Mesendoderm (in vitro differentiated cells): ENCODE data around the gene INTS3. TPM values are rescaled to one million over a fixed set of nuclear protein-coding genes. Genes with fewer than 3 reads are reported as not detected.

ENCODE experiments used
- DNase-seq: peaks from one replicate; pipeline ENCODE4 v3.0.0; 2013
- H2AK5ac ChIP-seq: 2 replicates; pipeline ENCODE4 v1.6.1; 2013; ENCODE audit warnings: low read length, inconsistent platforms
- H2BK120ac ChIP-seq: 2 replicates; pipeline ENCODE4 v1.6.1; 2013; ENCODE audit warnings: low read depth, mild to moderate bottlenecking, low read length, moderate library complexity, mixed read lengths
- H2BK15ac ChIP-seq: replicated peaks from 2 replicates; pipeline ENCODE4 v1.6.1; 2013; ENCODE audit warnings: low read depth, mild to moderate bottlenecking, moderate library complexity
- H2BK5ac ChIP-seq: 2 replicates; pipeline ENCODE4 v1.6.1; 2013; ENCODE audit warnings: low read length, inconsistent platforms
- H3K18ac ChIP-seq: 2 replicates; pipeline ENCODE4 v1.6.1; 2013; ENCODE audit warnings: mild to moderate bottlenecking, low read length, mixed read lengths
- H3K23ac ChIP-seq: one replicate; pipeline ENCODE4 v1.6.1; 2013; ENCODE audit warnings: low read length
- H3K27ac ChIP-seq: 2 replicates; pipeline ENCODE4 v1.5.1; 2013; ENCODE audit warnings: low read depth, mild to moderate bottlenecking, inconsistent platforms, low read length, moderate library complexity
- H3K27me3 ChIP-seq: 2 replicates; pipeline ENCODE4 v1.6.1; 2013; ENCODE audit warnings: low read length, control low read depth, mild to moderate bottlenecking, inconsistent platforms; ENCODE audit not compliant: insufficient read depth, poor library complexity
- H3K36me3 ChIP-seq: 2 replicates; pipeline ENCODE4 v1.6.1; 2013; ENCODE audit warnings: low read length, inconsistent platforms; ENCODE audit not compliant: control insufficient read depth, insufficient read depth
- H3K4ac ChIP-seq: one replicate; pipeline ENCODE4 v1.6.1; 2013; ENCODE audit warnings: low read depth, mild to moderate bottlenecking, low read length, moderate library complexity
- H3K4me1 ChIP-seq: 2 replicates; pipeline ENCODE4 v1.6.1; 2013; ENCODE audit warnings: low read depth, low read length, inconsistent platforms; ENCODE audit not compliant: control insufficient read depth
- H3K4me2 ChIP-seq: 2 replicates; pipeline ENCODE4 v1.6.1; 2013; ENCODE audit warnings: low read length
- H3K4me3 ChIP-seq: 2 replicates; pipeline ENCODE4 v1.5.1; 2013; ENCODE audit warnings: mild to moderate bottlenecking, low read length
- H3K56ac ChIP-seq: one replicate; pipeline ENCODE4 v1.6.1; 2013; ENCODE audit warnings: low read length
- H3K79me1 ChIP-seq: 2 replicates; pipeline ENCODE4 v1.6.1; 2013; ENCODE audit warnings: low read length, inconsistent platforms
- H3K79me2 ChIP-seq: 2 replicates; pipeline ENCODE4 v1.6.1; 2013; ENCODE audit warnings: mild to moderate bottlenecking, low read length; ENCODE audit not compliant: control insufficient read depth, insufficient read depth
- H3K9ac ChIP-seq: 2 replicates; pipeline ENCODE4 v1.6.1; 2013; ENCODE audit warnings: low read length, inconsistent platforms
- H4K5ac ChIP-seq: one replicate; pipeline ENCODE4 v1.6.1; 2013; ENCODE audit warnings: low read length
- H4K8ac ChIP-seq: one replicate; pipeline ENCODE4 v1.6.1; 2013; ENCODE audit warnings: low read depth, mild to moderate bottlenecking, control low read depth, low read length, moderate library complexity
- WGBS: extraction: QIAGEN DNeasy Blood & Tissue Kit; methylation state at CpG from one replicate; pipeline ENCODE4 v1.1.7; 2013; ENCODE audit warnings: low lambda C conversion rate, missing lambda C conversion rate; ENCODE audit not compliant: insufficient coverage; ENCODE audit errors: extremely low coverage; 5-methylcytosine and 5-hydroxymethylcytosine counted together
- small RNA-seq: library from polyadenylated mRNA; stranded (forward); fragments of <200 nt; extraction: miRNeasy Mini kit (QIAGEN cat#:217004); gene quantifications from one replicate; pipeline ENCODE3, GENCODE V24; 2013; ENCODE audit not compliant: insufficient read depth

The INTS3 gene

DNA sequence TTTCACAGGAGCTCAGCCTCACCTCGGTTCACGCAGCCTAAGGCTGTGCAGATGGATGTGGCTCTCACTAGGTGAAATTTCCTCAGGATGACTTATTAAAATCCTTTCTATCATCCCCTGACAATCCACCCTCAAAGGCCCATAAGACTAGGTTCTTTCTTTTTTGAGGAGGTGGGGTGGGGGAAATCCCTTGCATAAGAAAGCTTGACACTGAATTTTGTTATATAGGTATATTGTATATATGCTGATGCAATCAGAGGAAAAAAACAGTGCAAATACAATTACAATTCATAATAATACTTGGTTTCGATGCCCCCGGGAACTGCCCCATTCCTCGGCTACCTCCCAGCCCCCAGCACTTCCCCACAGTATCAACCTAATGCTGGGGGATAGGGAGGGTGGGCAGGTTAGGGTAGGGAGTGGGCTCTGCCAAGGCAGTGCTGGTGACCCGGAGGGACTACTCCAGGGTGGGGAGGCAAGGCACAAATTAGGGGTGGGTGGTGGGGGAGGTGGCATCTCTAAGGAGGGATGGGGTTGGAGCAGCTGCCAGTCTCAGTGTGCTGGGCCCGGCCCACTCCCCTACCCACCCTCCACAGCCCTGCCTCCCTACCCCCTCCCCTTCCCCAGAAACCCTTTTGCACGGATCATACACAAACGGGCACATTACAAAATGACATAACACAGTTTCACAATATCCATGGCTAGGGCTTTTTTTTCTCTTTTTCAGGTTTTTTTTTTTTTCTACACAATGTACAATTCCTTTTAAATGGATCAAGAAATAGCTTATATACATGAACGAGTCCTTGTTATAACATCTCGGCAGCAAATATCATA lies 78.3 kb downstream of the INTS3 start:
- WGBS, result no CpG with 5 or more reads among the region's 11 CpGs
- Histone ChIP-seq H3K23ac (no peak overlapping the region), H2BK120ac (no peak overlapping the region), H3K36me3 (peaks cover 10% of the 10 kb centered on the region), H3K4me3 (no peak overlapping the region), H2AK5ac (no peak overlapping the region), H3K9ac (no peak overlapping the region), H3K79me2 (no peaks in the 10 kb centered on the region), H4K5ac (no peak overlapping the region), H3K56ac (no peak overlapping the region), H3K4me2 (no peak overlapping the region), H2BK15ac (no peak overlapping the region), H3K4me1 (no peaks in the 10 kb centered on the region), H3K27ac (no peak overlapping the region), H3K79me1 (no peaks in the 10 kb centered on the region), H3K27me3 (no peaks in the 10 kb centered on the region), H4K8ac (no peak overlapping the region), H3K4ac (no peak overlapping the region), H3K18ac (no peak overlapping the region), H2BK5ac (no peak overlapping the region)
- no peak for DNase-seq

DNA sequence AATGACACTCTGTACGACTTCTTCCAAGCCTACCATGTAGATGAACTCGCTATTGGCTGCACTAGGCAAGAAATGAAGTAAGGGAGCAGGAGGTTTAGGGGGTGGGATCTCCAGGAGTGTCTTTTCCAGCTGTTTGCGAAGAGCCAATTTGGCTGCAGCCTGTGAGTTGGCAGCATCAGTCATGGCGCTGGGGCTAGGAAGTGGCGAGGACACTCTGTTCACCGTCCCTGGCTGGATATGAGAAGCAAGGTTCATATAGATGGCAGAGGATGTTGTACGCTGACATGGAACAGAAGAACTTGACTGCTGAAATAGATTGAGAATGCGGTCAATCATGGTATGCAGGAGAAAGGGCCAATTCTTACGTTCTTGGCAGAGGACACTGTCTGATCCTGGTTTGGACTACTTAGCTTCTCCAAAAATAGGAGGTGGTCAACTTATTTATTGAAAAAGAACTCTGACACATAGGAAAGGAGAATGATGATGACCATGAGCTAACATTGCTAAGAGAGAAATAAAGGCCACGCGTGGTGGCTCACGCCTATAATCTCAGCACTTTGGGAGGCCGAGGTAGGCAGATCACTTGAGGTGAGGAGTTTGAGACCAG lies 88.5 kb downstream of the INTS3 start:
- no peak overlapping the region for H3K23ac ChIP-seq
- no peak overlapping the region for H3K9ac ChIP-seq
- no peak for DNase-seq
- H2BK5ac ChIP-seq, result no peak overlapping the region
- no peak overlapping the region for H3K27ac ChIP-seq
- no peaks in the 10 kb centered on the region for H3K79me2 ChIP-seq
- H4K5ac ChIP-seq, result no peak overlapping the region
- WGBS, result no CpG with 5 or more reads among the region's 13 CpGs
- no peak overlapping the region for H3K4ac ChIP-seq
- H3K56ac ChIP-seq, result no peak overlapping the region
- no peak overlapping the region for H2BK120ac ChIP-seq
- H2BK15ac ChIP-seq, result no peak overlapping the region
- H3K4me2 ChIP-seq, result no peak overlapping the region
- no peak overlapping the region for H4K8ac ChIP-seq
- no peaks in the 10 kb centered on the region for H3K79me1 ChIP-seq
- no peaks in the 10 kb centered on the region for H3K27me3 ChIP-seq
- no peak overlapping the region for H2AK5ac ChIP-seq
- H3K18ac ChIP-seq, result no peak overlapping the region
- H3K4me3 ChIP-seq, result no peak overlapping the region
- peaks cover 16% of the 10 kb centered on the region for H3K36me3 ChIP-seq
- no peaks in the 10 kb centered on the region for H3K4me1 ChIP-seq

GRCh38 chr1:153818876-153819275 lies 91.0 kb downstream of the INTS3 start:
- no peak overlapping the region for H4K5ac ChIP-seq
- no peaks in the 10 kb centered on the region for H3K27me3 ChIP-seq
- H3K27ac ChIP-seq, result no peak overlapping the region
- no peaks in the 10 kb centered on the region for H3K4me1 ChIP-seq
- H3K79me2 ChIP-seq, result no peaks in the 10 kb centered on the region
- no peak overlapping the region for H3K56ac ChIP-seq
- H3K9ac ChIP-seq, result no peak overlapping the region
- no peak overlapping the region for H2BK15ac ChIP-seq
- no peak overlapping the region for H2BK5ac ChIP-seq
- no peak overlapping the region for H3K23ac ChIP-seq
- H2AK5ac ChIP-seq, result no peak overlapping the region
- no peak overlapping the region for H3K18ac ChIP-seq
- no peak overlapping the region for H3K4me3 ChIP-seq
- no CpG with 5 or more reads among the region's 2 CpGs for WGBS
- no peak overlapping the region for H3K4ac ChIP-seq
- no peak for DNase-seq
- H3K36me3 ChIP-seq, result peaks cover 10% of the 10 kb centered on the region
- no peak overlapping the region for H3K4me2 ChIP-seq
- no peak overlapping the region for H4K8ac ChIP-seq
- H2BK120ac ChIP-seq, result no peak overlapping the region
- no peaks in the 10 kb centered on the region for H3K79me1 ChIP-seq

Small RNAs within 50 kb of the gene (small RNA-seq; reads per million reads assigned to genes)
- gene MIR8083, result not detected
- gene RF00019, result not detected
- not detected for gene RN7SL372P
